OCI-LY7 (cell line): ENCODE results near the gene NFATC3. TPM values are rescaled to one million over a fixed set of nuclear protein-coding genes. Genes with fewer than 3 reads are reported as not detected.
A peak's percentile ranks its signal among the peaks of the same experiment; 100 is the strongest.

ENCODE experiments used
- BruUV-seq: library from RNA; stranded (reverse); fragments of 400-500 nt; replicated peaks from 2 replicates; lab custom pipeline; 2021; lab: Mats Ljungman, UMichigan
- CTCF ChIA-PET: fragments of 300-600 bp; sonication (Branson Sonifier 250); formaldehyde crosslinking; loops from one replicate; lab custom pipeline; 2022; ENCODE audit warnings: antibody characterized with exemption; ENCODE audit not compliant: unreplicated experiment; lab: Charles Lee
- POLR2A ChIA-PET: fragments of 300-600 bp; sonication (Branson Sonifier 250); formaldehyde crosslinking; loops from one replicate; lab custom pipeline; 2022; ENCODE audit warnings: antibody characterized with exemption; lab: Charles Lee
- DNase-seq: peaks from one replicate; pipeline ENCODE4 v3.0.0-alpha.2; 2015; ENCODE audit warnings: low spot score
- H2AFZ ChIP-seq: fragments of 200-600 bp; sonication (generic), shearing (Covaris generic); 2 replicates; pipeline ENCODE4 v1.6.1; 2014; ENCODE audit warnings: mild to moderate bottlenecking, antibody characterized with exemption, low read length, moderate library complexity
- H3K27ac ChIP-seq: fragments of 200-600 bp; sonication (generic); 2 replicates; pipeline ENCODE4 v1.5.1; 2014; ENCODE audit warnings: mixed run types, low read depth, mild to moderate bottlenecking, moderate library complexity, low read length, inconsistent platforms; ENCODE audit not compliant: poor library complexity, severe bottlenecking
- H3K36me3 ChIP-seq: fragments of 200-600 bp; sonication (generic); 2 replicates; pipeline ENCODE4 v1.6.1; 2014; ENCODE audit warnings: mild to moderate bottlenecking, antibody characterized with exemption, low read length, moderate library complexity, mixed read lengths; ENCODE audit not compliant: insufficient read depth
- H3K4me1 ChIP-seq: fragments of 200-600 bp; sonication (generic); 2 replicates; pipeline ENCODE4 v1.5.1; 2014; ENCODE audit warnings: mild to moderate bottlenecking, low read length; ENCODE audit not compliant: insufficient read depth, poor library complexity, severe bottlenecking
- H3K4me2 ChIP-seq: fragments of 200-600 bp; sonication (generic); 2 replicates; pipeline ENCODE4 v1.6.1; 2014; ENCODE audit warnings: mild to moderate bottlenecking, low read length
- H3K4me3 ChIP-seq: fragments of 200-600 bp; sonication (generic); 2 replicates; pipeline ENCODE4 v1.5.1; 2014; ENCODE audit warnings: mild to moderate bottlenecking, low read depth, low read length; ENCODE audit not compliant: poor library complexity, severe bottlenecking
- H3K79me2 ChIP-seq: fragments of 200-600 bp; sonication (generic); 2 replicates; pipeline ENCODE4 v1.6.1; 2016; ENCODE audit warnings: low read depth, mild to moderate bottlenecking, low read length, moderate library complexity, mixed read lengths; ENCODE audit not compliant: insufficient read depth
- H3K9me2 ChIP-seq: fragments of 200-600 bp; sonication (generic); 2 replicates; pipeline ENCODE4 v1.6.1; 2016; ENCODE audit warnings: mild to moderate bottlenecking, low read length, mixed read lengths; ENCODE audit not compliant: insufficient read depth
- H3K9me3 ChIP-seq: fragments of 200-600 bp; sonication (generic); 2 replicates; pipeline ENCODE4 v1.6.1; 2014; ENCODE audit warnings: mild to moderate bottlenecking, mixed run types, low read length, mixed read lengths
- H4K20me1 ChIP-seq: fragments of 200-600 bp; sonication (generic); 2 replicates; pipeline ENCODE4 v1.6.1; 2014; ENCODE audit warnings: mild to moderate bottlenecking, antibody characterized with exemption, low read length, moderate library complexity, mixed read lengths; ENCODE audit not compliant: insufficient read depth
- EZH2phosphoT487 ChIP-seq: fragments of 200-600 bp; sonication (generic); IDR thresholded peaks from 2 replicates; pipeline ENCODE4 v1.6.1; 2018; ENCODE audit warnings: low read depth, borderline replicate concordance, mild to moderate bottlenecking, mixed run types, antibody characterized with exemption, low read length, moderate library complexity, mixed read lengths
- intact Hi-C: fragments of 100-400 bp; cut with micrococcal nuclease; formaldehyde crosslinking; loops from one replicate; pipeline ENCODE4 v1.10.0; 2022; ENCODE audit not compliant: unreplicated experiment
- total RNA-seq, 2 experiments: library from RNA; depleted of rRNA in 1 of 2; stranded (reverse); fragments of >200 nt in 1 of 2; shearing (Covaris generic) in 1 of 2; gene quantifications; 2 replicates each; pipeline ENCODE4 v1.2.3, GENCODE V29; 2014 to 2022
- TF ChIP-seq, protein P1 (sequence below): fragments of 200-600 bp; sonication (generic); conservative IDR thresholded peaks from 2 replicates; pipeline ENCODE4 v1.5.1; 2014; ENCODE audit warnings: mild to moderate bottlenecking, antibody characterized with exemption, low read length, moderate library complexity, mixed read lengths

The NFATC3 gene
- total RNA-seq, 2 experiments from 2014 or later: 73.4 to 76.0 TPM

DNA sequence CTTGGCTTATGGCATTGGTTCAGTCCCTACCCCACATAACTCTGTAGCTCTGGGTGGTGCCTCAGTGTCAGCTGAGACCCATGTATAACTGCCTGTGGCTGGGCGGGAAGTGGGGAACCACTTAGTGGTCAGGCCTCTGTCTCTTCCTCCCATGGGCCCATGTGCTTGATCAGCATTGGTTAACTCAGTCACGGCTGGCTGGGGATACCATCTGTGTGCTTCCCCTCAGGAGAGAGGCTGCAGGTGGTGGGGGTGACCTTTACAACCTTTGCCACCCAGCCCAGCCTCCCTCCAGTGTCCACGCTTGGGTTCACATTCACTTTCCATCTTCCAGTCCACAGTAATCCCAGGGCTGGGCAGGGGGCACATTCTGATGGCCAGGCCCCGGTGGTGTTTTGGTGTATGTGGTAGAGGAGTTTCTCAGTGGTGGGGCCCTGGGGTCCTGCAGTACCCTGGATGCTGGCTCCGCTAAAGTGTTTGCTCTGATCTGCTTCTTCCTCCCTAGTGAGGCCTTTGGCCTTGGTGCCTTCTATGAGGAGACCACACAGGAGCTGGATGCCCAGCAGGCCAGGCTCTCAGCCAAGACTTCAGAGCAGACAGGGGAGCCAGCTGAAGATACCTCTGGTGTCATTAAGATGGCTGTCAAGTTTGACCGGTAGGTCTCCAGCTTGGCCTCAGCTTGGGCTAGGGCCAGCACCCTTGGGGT, 10.2 kb upstream of the NFATC3 start:
- H2AFZ ChIP-seq: no peak overlapping the region
- H3K79me2 ChIP-seq: no peaks in the 10 kb centered on the region
- no peak for TF ChIP-seq EZH2phosphoT487
- TF ChIP-seq, protein P1, sequence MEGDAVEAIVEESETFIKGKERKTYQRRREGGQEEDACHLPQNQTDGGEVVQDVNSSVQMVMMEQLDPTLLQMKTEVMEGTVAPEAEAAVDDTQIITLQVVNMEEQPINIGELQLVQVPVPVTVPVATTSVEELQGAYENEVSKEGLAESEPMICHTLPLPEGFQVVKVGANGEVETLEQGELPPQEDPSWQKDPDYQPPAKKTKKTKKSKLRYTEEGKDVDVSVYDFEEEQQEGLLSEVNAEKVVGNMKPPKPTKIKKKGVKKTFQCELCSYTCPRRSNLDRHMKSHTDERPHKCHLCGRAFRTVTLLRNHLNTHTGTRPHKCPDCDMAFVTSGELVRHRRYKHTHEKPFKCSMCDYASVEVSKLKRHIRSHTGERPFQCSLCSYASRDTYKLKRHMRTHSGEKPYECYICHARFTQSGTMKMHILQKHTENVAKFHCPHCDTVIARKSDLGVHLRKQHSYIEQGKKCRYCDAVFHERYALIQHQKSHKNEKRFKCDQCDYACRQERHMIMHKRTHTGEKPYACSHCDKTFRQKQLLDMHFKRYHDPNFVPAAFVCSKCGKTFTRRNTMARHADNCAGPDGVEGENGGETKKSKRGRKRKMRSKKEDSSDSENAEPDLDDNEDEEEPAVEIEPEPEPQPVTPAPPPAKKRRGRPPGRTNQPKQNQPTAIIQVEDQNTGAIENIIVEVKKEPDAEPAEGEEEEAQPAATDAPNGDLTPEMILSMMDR: no peak
- peak overlapping the region; percentile 68 for H3K4me2 ChIP-seq
- peak overlapping the region; percentile 91 for H3K27ac ChIP-seq
- H4K20me1 ChIP-seq: no peaks in the 10 kb centered on the region
- POLR2A ChIA-PET: interaction anchor here (0.7 to 3.9 kb wide), 4 partner anchors 10 to 210 kb away, joined by 3 to 53 read pairs (median 4); partner anchors contain the start of gene NFATC3
- H3K9me2 ChIP-seq: no peaks in the 10 kb centered on the region
- H3K4me1 ChIP-seq: peaks cover 92% of the 10 kb centered on the region
- CTCF ChIA-PET: interaction anchor here (0.6 to 3.5 kb wide), 5 partner anchors 10 to 489 kb away, joined by 3 to 21 read pairs (median 3); partner anchors contain the start of genes NFATC3, PARD6A and PLA2G15
- peak overlapping the region; percentile 43 for H3K4me3 ChIP-seq
- no TSS peak for BruUV-seq
- H3K36me3 ChIP-seq: peaks cover 74% of the 10 kb centered on the region
- peak; percentile 99 for DNase-seq
- intact Hi-C loops: no loop called here
- no peaks in the 10 kb centered on the region for H3K9me3 ChIP-seq

DNA sequence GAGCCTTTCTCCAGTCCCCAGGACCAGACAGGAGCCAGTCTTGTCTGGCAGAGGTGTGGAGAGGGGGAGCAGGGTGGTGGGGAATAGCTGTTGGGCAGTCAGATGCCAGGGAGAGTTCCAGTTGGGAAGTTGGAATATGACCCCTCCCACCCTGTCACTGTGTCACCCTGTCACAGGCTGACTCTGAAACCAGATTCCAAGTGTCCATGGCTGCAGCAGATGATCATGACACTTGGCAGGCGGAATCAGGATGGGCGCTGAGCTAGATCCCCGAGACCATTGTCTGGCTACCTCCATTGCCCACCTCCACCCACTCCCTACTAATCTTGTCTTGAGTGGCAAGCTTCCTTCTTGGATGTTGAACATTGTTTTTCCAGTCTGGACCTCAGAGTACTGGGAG, 9.2 kb upstream of the NFATC3 start:
- peaks cover 89% of the 10 kb centered on the region for H3K4me1 ChIP-seq
- DNase-seq: no peak
- TF ChIP-seq, protein P1: no peak
- TF ChIP-seq EZH2phosphoT487: no peak
- POLR2A ChIA-PET: interaction anchor here (0.7 to 3.9 kb wide), 4 partner anchors 9 to 769 kb away, joined by 3 to 53 read pairs (median 4); partner anchors contain the start of gene NFATC3
- CTCF ChIA-PET: interaction anchor here (3.5 kb wide), 1 partner anchor 9 kb away, joined by 21 read pairs; the partner anchor contains the start of gene NFATC3
- no peak overlapping the region for H3K4me3 ChIP-seq
- peaks cover 72% of the 10 kb centered on the region for H3K36me3 ChIP-seq
- intact Hi-C loops: no loop called here
- BruUV-seq: no TSS peak
- no peaks in the 10 kb centered on the region for H3K9me2 ChIP-seq
- H2AFZ ChIP-seq: no peak overlapping the region
- peak overlapping the region; percentile 68 for H3K4me2 ChIP-seq
- H3K27ac ChIP-seq: peak overlapping the region; percentile 91
- no peaks in the 10 kb centered on the region for H3K79me2 ChIP-seq
- no peaks in the 10 kb centered on the region for H3K9me3 ChIP-seq
- no peaks in the 10 kb centered on the region for H4K20me1 ChIP-seq

DNA sequence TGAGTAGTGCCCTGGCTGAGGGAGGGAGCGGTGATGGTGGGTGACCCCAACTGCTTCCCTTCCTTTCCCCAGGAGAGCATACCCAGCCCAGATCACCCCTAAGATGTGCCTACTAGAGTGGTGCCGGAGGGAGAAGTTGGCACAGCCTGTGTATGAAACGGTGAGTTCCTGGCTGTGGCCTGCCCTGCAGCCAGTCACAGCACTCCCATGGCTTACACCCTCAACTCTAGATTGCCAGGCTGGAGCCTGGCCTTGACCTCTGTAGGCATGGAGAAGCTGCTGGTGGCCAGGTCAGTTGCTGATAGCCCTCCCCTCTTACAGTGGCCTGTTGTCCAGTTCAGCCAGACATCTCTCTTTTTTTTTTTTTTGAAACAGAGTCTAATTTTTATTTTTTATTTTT, 8.6 kb upstream of the NFATC3 start:
- Histone ChIP-seq H3K4me3 (no peak overlapping the region), H3K9me3 (no peaks in the 10 kb centered on the region), H3K4me2 (no peak overlapping the region), H3K27ac (peak overlapping the region; percentile 91), H2AFZ (no peak overlapping the region), H3K79me2 (no peaks in the 10 kb centered on the region), H3K4me1 (peaks cover 88% of the 10 kb centered on the region), H3K36me3 (peaks cover 66% of the 10 kb centered on the region), H3K9me2 (no peaks in the 10 kb centered on the region), H4K20me1 (no peaks in the 10 kb centered on the region)
- intact Hi-C loops: no loop called here
- BruUV-seq: no TSS peak
- no peak for DNase-seq
- CTCF ChIA-PET: interaction anchor here (3.5 kb wide), 1 partner anchor 8 kb away, joined by 21 read pairs; the partner anchor contains the start of gene NFATC3
- POLR2A ChIA-PET: interaction anchor here (0.7 to 3.9 kb wide), 2 partner anchors 8 to 770 kb away, joined by 3 to 53 read pairs; partner anchors contain the start of gene NFATC3
- TF ChIP-seq EZH2phosphoT487: no peak
- TF ChIP-seq, protein P1: no peak
